NCI-H748 (cell line): Measurements from ENCODE around the gene PHF21B.
"Not testable (repeated sequence)": the region's sequence is repeated elsewhere in the genome, so short reads cannot be mapped to it uniquely, and the experiment has no call there.

Experiments
- DNase-seq: peaks from one replicate; lab custom pipeline; 2025; ENCODE audit not compliant: unreplicated experiment; lab: John Stamatoyannopoulos, UW

The PHF21B gene

GRCh38 chr22:44921766-44922165, 88.0 kb downstream of the PHF21B start:
- DNase-seq: not testable (repeated sequence)

GRCh38 chr22:44920183-44920582, 89.6 kb downstream of the PHF21B start:
- DNase-seq: no peak

GRCh38 chr22:44919691-44920090, 90.1 kb downstream of the PHF21B start:
- no peak for DNase-seq

GRCh38 chr22:44918925-44919392, 90.8 kb downstream of the PHF21B start:
- no peak for DNase-seq

GRCh38 chr22:44918166-44918924, 91.5 kb downstream of the PHF21B start:
- DNase-seq: no peak

- no peak for DNase-seq
Observed at GRCh38 chr22:44917372-44918165, 92.2 kb downstream of the PHF21B start.

GRCh38 chr22:44916281-44917231, 93.2 kb downstream of the PHF21B start:
- no peak for DNase-seq

- DNase-seq: no peak
Observed at GRCh38 chr22:44915441-44915840, 94.4 kb downstream of the PHF21B start.

GRCh38 chr22:44914026-44914721, 95.6 kb downstream of the PHF21B start:
- DNase-seq: no peak

GRCh38 chr22:44913198-44913983, 96.4 kb downstream of the PHF21B start:
- no peak for DNase-seq

- no peak for DNase-seq
Observed at GRCh38 chr22:44909241-44909640, 100.6 kb downstream of the PHF21B start.

GRCh38 chr22:44907765-44908737, 101.8 kb downstream of the PHF21B start:
- DNase-seq: no peak

GRCh38 chr22:44906999-44907644, 102.7 kb downstream of the PHF21B start:
- no peak for DNase-seq

GRCh38 chr22:44906248-44906936, 103.4 kb downstream of the PHF21B start:
- no peak for DNase-seq

GRCh38 chr22:44904492-44905152, 105.2 kb downstream of the PHF21B start:
- not testable (repeated sequence) for DNase-seq

- not testable (repeated sequence) for DNase-seq
Observed at GRCh38 chr22:44903164-44903563, 106.6 kb downstream of the PHF21B start.

GRCh38 chr22:44901301-44901700, 108.5 kb downstream of the PHF21B start:
- DNase-seq: no peak
